HG02588 (cell line): ENCODE results near the gene SERPINB8.
A peak's percentile ranks its signal among the peaks of the same experiment; 100 is the strongest.

ENCODE experiments used
- ATAC-seq: cut with Tn5 transposase; IDR thresholded peaks from one replicate; pipeline ENCODE4 v1.9.1; 2021; ENCODE audit warnings: mild to moderate bottlenecking, moderate library complexity; ENCODE audit not compliant: unreplicated experiment

The SERPINB8 gene

DNA sequence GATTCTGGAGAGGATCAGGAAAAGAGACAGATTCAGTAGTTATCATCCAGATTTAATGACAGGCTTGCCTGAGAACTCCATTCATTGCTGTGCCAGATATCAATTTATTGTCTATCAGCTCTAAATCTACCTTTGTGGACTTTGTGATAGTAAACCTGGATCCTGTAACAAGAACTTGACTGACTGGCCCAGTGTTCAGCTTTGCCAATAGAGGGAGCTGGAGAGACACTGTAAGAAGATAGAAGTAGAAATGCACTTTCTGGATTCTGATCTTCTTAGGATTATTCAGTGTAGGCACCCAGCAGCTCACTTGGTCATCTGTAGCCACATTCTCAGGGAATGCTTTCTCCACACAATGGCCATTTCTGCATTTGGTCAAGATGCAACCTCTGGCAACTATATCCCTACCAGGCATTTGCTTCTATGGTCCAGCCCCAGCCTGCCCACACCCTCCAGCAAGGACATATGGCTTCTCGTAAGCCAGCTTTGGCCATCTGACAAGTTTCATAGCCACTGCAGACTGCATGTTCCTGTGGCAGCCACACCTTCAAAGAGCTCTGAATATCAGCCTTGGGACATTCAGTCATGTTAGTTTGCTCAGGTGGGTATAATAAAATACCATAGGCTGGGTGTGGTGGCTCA, 6.1 kb upstream of the SERPINB8 start:
- ATAC-seq, result peak; percentile 78

DNA sequence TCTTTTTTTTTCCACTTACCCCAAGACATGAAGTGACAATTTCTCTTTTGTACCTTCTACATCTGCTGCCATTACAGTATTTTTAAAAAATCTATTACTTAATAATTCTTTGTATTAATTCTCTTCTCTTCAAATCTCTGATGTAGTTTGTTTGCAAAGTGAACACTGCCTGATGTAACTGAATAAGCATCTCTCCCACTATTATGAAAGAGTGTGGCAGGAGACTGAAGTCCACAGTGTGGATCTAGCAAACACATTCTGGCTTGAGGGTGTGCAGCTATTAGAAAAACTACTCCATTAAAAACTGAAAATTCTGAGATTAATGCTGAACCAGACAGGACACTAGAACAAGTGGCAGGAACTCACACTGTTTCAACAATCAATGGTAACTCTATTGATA, 5.0 kb upstream of the SERPINB8 start:
- ATAC-seq, result no peak

DNA sequence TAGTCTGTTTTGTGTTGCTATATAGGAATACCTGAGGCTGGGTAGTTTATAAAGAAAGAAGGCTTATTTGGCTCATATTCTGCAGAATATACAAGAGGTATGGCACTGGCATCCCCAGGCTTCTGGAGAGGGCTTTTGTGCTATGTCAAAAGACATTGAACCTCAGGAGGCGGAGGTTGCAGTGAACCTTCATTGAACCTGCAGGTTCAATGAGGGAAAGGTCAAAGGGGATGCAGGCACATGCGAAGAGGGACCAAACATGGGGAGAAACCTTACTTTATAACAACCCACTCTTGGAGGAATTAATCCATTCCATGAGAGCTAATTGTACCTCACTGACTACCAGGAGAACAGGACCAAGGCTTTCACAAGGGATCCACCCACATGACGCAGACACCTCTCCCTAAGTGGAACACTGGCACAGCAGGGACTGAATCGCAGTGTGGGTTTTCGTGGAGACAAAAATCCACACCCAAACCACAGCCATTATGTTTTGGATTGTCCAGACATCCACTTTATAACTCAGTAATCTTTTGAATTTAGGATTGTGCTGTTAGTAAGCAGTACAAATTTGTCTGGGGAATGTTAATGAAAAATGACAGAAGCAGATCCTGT, 4.1 kb upstream of the SERPINB8 start:
- no peak for ATAC-seq

DNA sequence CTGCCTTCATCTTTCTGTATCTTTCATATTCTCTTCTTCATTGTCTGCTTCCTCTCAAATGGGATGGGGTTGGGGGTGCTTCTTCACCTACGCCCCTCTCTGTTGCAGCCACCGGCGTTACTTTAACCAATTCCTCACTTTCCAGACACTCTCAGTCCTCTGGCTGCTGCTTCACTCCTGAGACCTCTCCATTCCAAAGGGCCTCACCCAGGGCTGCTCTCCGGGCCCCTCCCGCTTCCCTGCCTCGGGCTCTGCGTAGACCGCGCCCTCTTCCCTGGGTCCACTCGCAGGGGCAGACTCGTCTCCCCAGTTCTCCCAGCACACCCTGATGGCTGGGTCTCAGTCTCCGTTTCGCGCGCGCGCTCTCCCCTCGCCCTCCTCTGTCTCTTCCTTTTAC, 926 bp downstream of the SERPINB8 start:
- no peak for ATAC-seq

DNA sequence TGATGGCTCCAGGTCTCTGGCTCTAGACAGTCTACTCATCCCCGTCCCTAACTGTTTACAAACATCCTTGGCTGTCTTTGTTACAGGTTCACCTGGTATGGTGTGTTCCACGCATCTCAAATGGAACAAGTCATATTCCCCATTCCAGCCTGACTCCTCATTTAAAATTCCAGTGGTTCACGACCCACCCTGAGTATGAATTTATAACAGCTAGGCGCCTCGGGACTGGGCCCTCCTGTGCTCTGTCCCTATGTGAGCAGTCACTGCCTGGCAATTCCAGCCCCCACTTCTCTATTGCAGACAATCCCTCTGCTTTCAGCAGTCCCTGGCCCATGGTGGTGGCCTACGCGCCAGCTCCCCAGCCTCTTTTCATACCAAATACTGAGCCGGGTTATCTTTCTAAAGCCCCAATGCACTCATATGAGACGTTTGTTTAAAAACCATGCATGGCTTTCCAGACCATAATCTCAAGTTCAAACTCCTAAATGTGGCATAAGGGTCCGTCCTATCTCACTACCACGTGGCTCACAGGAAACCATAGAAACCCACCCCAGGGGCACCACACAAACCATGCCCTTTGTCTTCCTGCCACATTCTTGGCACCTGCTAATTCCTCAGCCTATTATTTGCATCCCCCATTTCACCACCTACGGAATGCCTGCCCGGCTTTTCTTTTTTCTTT, 1.6 kb downstream of the SERPINB8 start:
- ATAC-seq, result no peak

DNA sequence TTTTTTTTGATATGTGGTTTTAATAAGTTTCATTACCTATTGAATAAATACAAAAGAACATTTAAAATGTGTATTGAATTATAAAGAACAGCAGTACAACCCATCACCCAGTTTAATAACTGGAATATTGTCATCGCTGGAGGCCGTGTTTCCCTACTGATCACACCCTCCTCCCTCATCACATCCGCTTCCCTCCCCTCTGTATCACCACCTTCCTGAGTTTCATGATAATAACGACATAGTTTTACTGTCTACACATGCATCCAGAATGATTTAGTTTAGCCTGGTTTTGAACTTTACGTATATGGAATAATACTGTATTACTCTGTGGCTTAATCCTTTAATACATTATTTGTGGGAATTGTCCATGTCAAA, 2.1 kb downstream of the SERPINB8 start:
- ATAC-seq, result no peak

DNA sequence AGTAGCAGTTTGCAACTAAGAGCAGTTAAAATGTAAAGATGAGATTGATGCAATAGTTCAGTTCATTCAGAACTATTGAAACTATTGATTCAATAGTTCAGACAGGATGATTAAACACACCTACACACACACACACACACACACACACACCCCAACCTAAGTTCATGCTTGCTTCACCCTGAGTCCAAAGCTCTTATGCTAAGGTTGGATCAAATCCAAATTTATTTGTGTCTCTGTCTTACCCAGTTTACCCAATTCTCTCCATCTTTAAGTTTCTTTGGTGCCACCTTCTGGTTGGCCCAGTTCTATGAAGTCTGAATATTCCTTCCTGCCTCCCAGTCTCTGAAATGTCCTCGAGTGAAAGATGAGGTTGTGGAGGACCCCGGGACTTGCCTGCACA, 5.1 kb downstream of the SERPINB8 start:
- no peak for ATAC-seq

DNA sequence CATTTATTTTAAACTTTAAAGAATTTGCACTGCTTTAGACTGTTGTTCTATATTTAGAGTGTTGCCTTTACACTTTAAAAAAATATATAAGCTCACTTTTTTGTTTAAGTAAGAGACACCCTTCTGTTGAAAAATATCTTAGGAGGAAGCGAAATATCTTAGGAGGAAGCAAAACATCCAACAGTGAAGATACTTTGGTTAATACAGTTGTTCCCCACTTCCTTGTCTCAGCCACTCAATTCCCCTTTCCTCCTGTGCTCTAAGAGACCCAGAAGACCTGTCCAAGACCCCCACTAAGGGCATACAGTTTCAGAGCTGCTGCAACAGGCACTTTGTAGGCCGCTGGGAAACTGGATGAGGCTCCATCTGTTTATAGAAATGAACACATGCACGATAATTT, 5.7 kb downstream of the SERPINB8 start:
- ATAC-seq, result no peak

DNA sequence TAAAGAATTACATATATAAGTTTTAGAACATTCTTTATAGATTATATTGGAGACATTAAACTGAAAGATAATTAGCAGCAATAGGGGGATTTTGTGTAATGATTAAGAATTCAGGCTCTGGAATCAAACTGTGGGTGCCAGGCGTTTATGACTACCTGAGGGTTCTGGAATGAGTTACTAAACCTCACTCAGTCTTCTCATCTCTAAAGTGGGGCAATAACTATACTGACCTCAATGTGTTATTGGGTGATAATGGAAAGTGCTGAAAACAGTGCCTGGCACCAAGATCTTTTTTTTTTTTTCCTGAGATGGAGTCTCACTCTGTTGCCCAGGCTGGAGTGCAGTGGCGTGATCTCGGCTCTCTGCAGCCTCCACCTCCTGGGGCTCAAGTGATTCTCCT, 7.2 kb downstream of the SERPINB8 start:
- ATAC-seq, result no peak

DNA sequence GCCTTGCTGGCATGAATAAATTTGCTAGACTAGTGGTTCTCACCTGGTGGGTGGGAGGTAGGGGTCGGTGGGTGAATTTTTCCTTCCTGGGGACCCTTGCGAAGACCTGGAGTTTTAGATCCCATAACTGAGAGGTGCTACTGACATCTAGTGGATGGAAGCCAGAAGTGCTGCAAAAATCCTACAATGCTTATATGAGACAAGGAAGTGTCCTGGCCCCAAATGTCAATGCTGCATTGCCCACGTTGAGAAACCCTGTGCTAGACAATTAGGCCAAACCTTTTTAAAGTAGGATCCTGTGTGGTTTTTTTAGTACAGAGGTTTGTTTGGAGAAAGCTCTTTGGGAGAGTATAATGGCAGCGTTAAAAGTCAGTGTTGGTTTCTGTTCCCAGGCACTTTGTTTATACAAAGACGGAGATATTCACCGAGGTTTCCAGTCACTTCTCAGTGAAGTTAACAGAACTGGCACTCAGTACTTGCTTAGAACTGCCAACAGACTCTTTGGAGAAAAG, 9.6 kb downstream of the SERPINB8 start:
- peak; percentile 75 for ATAC-seq

DNA sequence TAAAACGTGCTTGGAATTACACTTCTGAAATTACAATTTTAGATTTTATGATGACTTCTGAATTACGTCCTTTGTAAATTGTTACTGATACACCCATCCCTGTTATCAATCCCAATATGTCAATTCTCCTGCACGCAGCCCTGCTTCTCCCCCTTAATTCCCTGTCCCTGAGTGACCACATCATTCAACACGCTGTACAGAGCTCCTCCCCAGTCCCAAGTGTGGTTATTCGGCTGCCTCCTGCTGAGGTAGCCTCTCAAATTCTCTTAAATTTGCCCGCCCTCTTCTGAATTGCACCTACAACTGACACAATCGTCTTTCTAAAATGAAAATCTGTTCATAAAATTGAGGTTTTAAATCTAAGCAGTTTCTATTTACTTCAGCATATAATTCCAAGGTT, 10.1 kb downstream of the SERPINB8 start:
- no peak for ATAC-seq

DNA sequence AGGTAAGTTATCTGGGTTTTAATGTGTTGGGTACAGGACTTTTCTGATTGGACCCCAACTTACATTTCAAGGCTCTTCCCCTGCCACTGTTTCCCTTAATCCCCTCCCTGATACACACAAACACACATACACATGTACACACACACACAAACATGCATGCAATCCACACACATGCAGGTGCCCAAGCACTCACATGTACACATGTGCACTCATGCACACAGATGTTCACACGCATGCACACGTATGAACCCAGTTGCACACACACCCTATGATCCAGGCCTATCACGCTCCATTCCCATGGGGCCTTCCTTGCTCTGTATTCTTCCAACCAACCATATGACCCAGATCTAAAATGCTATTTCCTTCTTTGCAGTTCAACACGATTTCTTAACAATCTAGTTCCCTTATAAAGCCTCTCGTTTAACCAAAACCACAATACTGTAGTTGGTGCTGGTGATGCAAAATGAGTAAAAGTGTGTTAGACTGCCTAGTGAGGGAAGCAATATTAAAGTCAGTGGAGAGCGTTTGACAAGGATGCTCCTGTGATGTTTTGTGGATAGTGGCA, 11.1 kb downstream of the SERPINB8 start:
- ATAC-seq, result no peak

DNA sequence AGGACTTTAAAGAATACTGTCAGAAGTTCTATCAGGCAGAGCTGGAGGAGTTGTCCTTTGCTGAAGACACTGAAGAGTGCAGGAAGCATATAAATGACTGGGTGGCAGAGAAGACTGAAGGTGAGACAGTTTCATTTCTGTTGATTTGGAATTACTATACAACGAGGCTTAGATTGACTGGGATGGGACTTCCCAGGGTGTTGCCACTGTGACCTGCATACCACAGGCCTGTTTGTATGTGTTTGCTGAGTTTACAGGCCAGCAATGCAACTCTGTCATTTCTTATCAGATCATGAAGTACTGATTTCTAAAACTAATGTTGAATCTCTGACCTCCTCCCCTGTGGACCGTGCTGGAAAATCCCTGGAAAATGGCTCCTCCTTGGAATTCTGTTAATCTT, 11.8 kb downstream of the SERPINB8 start:
- no peak for ATAC-seq

DNA sequence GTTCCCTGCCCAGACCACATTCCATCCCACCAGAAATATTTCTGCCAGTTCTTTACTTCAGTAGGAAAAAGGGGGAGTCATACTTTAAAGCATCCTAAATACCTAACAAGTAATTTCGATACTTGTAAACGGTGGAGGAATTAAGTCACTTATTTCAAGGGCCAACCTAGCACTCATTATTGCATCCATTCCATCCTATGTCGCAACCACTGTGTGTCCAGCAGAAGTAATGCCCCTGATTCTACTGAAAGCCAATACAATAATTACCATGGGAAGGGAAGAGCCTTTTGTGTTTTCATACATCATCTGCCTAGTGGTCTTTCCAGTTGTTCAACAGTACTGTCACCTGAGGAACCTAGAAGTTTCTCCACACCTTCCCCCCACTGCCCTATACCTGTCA, 12.5 kb downstream of the SERPINB8 start:
- no peak for ATAC-seq

DNA sequence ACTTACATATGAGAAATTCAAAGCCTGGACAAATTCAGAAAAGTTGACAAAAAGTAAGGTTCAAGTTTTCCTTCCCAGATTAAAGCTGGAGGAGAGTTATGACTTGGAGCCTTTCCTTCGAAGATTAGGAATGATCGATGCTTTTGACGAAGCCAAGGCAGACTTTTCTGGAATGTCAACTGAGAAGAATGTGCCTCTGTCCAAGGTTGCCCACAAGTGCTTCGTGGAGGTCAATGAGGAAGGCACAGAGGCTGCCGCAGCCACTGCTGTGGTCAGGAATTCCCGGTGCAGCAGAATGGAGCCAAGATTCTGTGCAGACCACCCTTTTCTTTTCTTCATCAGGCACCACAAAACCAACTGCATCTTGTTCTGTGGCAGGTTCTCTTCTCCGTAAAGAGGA, 17.0 kb downstream of the SERPINB8 start:
- no peak for ATAC-seq

DNA sequence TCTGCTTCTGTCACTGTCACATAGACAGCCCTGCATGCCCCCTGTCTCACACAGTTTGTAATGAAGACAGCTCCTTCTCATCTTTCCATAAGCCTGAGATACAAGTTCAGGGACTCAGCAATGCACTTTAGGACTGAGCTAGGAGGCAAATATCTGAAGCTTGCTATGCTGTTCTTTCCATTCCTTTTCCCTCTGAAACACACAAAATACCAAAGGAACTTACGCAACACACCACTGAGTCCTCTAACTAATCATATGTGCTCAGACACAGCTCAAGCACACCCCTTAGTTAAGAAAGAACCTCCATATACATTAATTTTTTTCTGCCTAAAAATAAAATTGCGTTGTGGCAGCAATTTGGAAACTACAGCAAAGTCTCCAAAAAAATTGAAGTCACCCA, 17.9 kb downstream of the SERPINB8 start:
- ATAC-seq, result no peak

DNA sequence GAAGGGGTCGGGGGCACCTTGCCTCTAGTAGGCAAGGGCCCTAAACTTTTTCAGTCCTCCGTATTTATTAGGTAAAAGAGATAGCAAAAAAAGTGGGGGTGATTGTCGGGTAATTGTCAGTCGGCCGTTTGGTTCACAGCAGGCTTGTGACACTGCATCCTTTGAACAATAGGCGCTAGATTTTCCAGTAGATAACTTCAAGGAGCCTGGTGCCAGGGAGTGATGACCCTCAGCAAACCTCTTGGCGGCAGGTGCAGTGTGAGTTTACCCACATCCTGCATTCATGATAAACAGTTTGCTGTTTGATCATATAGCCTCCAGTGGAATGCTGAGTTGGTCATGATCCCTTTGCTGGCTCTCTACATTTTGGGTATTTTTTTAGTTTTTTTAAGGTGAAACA, 22.9 kb downstream of the SERPINB8 start:
- no peak for ATAC-seq

DNA sequence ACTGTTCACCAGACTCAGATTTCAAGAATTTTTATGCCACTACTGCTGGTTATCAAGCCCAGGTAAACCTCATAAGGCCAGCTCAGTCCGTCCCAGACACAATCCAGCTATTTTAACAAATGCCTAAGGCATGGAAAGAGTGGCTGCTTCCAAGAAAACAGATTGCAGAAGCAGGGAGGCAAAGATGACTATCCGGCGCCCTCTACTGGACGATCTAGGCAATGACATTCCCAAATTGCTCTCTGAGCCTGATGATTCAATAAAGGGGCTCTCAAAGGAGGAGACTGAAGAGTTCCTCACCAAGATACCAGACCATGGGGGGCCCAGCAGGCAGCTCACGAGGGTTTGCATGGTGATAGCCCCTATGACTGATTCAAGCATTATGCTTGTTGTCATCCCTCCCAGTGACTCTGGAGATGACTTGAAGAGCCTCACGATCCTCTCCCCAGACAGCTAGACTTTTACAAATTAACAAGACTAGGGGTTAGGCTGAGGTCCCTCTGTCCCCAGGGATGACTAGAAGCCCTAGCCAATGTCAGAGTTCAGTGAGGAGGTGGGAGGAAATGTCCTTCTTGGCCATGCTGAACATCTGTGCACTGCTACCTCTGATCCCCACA, 25.0 kb downstream of the SERPINB8 start:
- ATAC-seq, result no peak

DNA sequence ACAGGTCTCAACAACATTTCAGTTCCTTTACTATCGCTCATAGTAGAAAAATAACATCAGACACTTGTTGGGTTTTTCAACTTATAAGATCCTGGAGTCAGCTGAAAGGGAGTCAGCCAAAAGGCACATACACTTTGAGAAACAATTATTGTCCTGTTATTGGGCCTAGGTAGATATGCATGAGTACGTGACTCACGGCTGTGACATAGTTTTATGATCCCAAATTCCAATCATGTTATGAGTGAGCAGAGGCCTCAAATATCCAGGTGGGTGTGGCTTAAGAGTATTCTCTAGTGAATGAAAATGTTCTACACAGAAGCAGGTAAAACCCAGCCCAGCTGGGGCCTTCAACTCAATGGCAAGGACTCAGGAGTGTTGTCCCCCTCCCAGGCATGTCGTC, 27.2 kb downstream of the SERPINB8 start:
- ATAC-seq, result no peak

DNA sequence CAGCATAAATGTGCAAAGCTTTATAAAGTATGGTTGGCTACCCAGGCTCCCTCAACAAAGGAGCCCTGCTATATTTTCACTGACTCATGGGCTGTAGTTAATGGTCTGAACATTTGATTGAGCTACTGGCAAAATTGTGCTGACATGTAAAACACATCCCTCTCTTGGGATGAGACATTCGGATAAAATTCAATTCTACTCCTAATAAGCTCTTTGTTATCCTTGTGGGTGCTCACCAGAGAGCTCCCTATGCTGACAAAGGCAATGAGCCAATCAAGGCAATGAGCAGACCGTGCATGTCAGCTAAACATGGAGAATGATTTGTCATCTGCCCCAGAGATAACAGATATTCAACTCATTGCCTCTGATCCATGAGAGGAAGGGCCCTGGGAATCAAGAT, 27.7 kb downstream of the SERPINB8 start:
- no peak for ATAC-seq

DNA sequence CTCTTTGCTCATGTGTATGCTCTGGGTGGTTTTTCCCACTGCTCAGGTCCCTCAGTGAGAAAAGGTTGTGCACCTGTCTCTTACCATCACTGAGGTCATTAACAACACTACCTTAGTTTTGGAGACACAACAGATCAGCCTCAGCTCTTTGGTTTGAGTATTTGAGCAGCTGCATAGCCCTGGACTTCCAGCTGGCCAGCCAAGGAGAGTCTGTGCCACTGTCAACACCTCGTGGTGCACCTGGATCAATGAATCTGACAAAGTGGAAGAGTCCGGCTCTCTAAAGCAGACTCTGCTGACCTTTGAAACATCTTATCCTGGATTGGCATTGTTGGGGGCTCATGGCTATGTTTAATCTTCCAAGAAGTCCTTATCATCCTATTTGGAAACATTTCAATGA, 30.0 kb downstream of the SERPINB8 start:
- no peak for ATAC-seq

DNA sequence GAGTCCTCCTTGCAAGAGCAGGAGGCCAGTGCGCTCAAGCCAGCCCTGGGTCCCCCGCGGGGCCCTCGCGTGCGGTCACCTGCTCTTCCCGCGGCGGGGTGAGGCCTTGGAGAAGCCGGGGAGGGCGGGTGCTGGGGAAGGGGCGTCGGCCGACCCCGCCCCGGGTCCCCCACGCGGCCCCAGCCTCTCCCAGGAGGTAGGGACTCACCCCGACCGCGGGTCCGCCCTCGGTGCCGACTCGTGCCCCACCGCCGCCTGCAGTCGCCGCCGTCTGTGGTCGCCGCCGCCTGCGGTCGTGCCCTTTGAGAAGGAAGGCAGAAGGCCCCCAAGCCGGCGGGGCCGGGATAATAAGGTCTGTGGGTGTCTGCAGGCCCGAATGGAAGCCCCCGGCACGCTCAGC, 32.7 kb downstream of the SERPINB8 start:
- no peak for ATAC-seq
